Gastroesophageal sphincter (tissue), 3 donors: Measurements from ENCODE around the gene SCT.

Experiments
- EP300 ChIP-seq: sonication (generic); formaldehyde crosslinking; IDR thresholded peaks from one replicate; pipeline ENCODE4 v1.6.1; 2017; ENCODE audit warnings: antibody characterized with exemption, mild to moderate bottlenecking
- POLR2A ChIP-seq, 2 donors: fragments of 450-650 bp; IDR thresholded peaks; one replicate each; pipeline ENCODE4 v1.6.1; 2017; ENCODE audit warnings: antibody characterized with exemption in 2 of 2, mild to moderate bottlenecking in 2 of 2, moderate library complexity in 1 of 2
- POLR2AphosphoS5 ChIP-seq: sonication (generic); formaldehyde crosslinking; IDR thresholded peaks from one replicate; pipeline ENCODE4 v1.6.1; 2017; ENCODE audit warnings: antibody characterized with exemption
- TF ChIP-seq, protein P1 (sequence below), 4 experiments: fragments of 200-600 bp in 2 of 4; fragments of 450-650 bp in 2 of 4; sonication (generic) in 1 of 4; IDR thresholded peaks; one replicate each; pipeline ENCODE4 v1.5.1; 2017 to 2019; ENCODE audit warnings: antibody characterized with exemption in 4 of 4, mild to moderate bottlenecking in 2 of 4, moderate library complexity in 2 of 4

- TF ChIP-seq POLR2AphosphoS5 (no peak), POLR2A (IDR thresholded peaks at IDR 0.05) (no peak), EP300 (no peak)
- TF ChIP-seq, protein P1, sequence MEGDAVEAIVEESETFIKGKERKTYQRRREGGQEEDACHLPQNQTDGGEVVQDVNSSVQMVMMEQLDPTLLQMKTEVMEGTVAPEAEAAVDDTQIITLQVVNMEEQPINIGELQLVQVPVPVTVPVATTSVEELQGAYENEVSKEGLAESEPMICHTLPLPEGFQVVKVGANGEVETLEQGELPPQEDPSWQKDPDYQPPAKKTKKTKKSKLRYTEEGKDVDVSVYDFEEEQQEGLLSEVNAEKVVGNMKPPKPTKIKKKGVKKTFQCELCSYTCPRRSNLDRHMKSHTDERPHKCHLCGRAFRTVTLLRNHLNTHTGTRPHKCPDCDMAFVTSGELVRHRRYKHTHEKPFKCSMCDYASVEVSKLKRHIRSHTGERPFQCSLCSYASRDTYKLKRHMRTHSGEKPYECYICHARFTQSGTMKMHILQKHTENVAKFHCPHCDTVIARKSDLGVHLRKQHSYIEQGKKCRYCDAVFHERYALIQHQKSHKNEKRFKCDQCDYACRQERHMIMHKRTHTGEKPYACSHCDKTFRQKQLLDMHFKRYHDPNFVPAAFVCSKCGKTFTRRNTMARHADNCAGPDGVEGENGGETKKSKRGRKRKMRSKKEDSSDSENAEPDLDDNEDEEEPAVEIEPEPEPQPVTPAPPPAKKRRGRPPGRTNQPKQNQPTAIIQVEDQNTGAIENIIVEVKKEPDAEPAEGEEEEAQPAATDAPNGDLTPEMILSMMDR (IDR thresholded peaks at IDR 0.05) = no peak
Measured at GRCh38 chr11:589798-590197, 37.2 kb downstream of the SCT start.
